Breast epithelium (tissue), 3 donors: Measurements from ENCODE around the gene CTDSP2.

Experiments used
- POLR2AphosphoS5 ChIP-seq, 3 donors: sonication (generic); formaldehyde crosslinking; IDR thresholded peaks; one replicate each; pipeline ENCODE4 v1.6.1; 2017; ENCODE audit warnings: antibody characterized with exemption in 3 of 3
- TF ChIP-seq, protein P1 (sequence below), 3 donors: fragments of 450-650 bp; IDR thresholded peaks; one replicate each; pipeline ENCODE4 v1.5.1; 2016 to 2017; ENCODE audit warnings: antibody characterized with exemption in 3 of 3, mild to moderate bottlenecking in 3 of 3, moderate library complexity in 3 of 3

DNA sequence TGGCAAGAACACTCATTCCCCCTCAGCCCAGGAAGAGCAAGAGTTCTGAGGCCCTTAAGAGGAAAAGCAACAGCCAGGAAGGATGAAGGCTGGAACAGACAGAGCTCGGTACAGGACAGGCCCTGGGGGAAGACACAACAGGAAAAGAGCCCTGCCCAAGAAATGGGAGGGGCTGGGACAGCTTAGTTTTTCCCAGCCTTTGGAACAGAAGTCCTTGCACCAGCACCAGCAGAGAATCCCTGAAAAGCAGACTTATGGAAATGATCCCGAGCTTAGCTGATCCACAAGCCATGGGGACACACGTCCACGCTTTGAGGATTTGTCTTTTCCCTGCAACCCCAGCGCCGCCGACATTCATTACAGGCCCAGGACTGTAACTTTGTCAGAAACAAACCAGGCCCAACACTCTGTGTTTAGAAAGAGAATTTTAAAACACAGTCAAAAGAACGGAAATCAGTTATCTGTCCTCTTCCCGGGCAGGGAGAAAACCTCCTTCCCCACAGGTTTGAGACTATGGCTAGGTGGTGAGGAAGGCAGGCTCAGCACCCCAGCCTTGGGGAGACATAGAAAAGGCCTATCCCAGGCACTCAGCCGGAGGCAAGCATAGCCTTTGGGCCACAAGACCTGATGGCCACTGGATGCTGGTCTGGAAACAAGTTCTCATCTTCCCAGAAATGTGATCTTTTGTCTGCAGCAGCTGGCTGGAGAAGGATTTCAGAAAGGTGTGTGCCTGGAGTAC lies 24.0 kb downstream of the CTDSP2 start:
- TF ChIP-seq, protein P1, sequence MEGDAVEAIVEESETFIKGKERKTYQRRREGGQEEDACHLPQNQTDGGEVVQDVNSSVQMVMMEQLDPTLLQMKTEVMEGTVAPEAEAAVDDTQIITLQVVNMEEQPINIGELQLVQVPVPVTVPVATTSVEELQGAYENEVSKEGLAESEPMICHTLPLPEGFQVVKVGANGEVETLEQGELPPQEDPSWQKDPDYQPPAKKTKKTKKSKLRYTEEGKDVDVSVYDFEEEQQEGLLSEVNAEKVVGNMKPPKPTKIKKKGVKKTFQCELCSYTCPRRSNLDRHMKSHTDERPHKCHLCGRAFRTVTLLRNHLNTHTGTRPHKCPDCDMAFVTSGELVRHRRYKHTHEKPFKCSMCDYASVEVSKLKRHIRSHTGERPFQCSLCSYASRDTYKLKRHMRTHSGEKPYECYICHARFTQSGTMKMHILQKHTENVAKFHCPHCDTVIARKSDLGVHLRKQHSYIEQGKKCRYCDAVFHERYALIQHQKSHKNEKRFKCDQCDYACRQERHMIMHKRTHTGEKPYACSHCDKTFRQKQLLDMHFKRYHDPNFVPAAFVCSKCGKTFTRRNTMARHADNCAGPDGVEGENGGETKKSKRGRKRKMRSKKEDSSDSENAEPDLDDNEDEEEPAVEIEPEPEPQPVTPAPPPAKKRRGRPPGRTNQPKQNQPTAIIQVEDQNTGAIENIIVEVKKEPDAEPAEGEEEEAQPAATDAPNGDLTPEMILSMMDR (IDR thresholded peaks at IDR 0.05) = no peak
- no peak for TF ChIP-seq POLR2AphosphoS5 (IDR thresholded peaks at IDR 0.05)
